HL-60 (cell line): Measurements from ENCODE around the gene GTF2H3.

ENCODE experiments used
- DNase-seq, 2 experiments: peaks; one replicate each; pipeline ENCODE4 v3.0.0-alpha.2; 2010 to 2020; ENCODE audit warnings: low read depth in 1 of 2, low spot score in 1 of 2
- H3K27ac ChIP-seq: fragments of 250-450 bp; sonication (Bioruptor Pico); replicated peaks from 2 replicates; pipeline ENCODE4 v1.5.1; 2020; ENCODE audit warnings: mild to moderate bottlenecking, moderate library complexity
- H3K27me3 ChIP-seq: fragments of 250-450 bp; sonication (Bioruptor Pico); 2 replicates; pipeline ENCODE4 v1.5.1; 2021; ENCODE audit warnings: mild to moderate bottlenecking, moderate library complexity; ENCODE audit not compliant: insufficient read depth, poor library complexity, severe bottlenecking
- H3K4me3 ChIP-seq: replicated peaks from 2 replicates; pipeline ENCODE4 v1.5.1; 2011; ENCODE audit warnings: mild to moderate bottlenecking, control low read depth, low read length; ENCODE audit not compliant: insufficient read depth
- GABPA ChIP-seq: IDR thresholded peaks from 2 replicates; pipeline ENCODE4 v1.6.1; 2012; ENCODE audit warnings: low read depth
- POLR2AphosphoS5 ChIP-seq: IDR thresholded peaks from 2 replicates; pipeline ENCODE4 v1.6.1; 2012; ENCODE audit warnings: low read depth
- SPI1 ChIP-seq: IDR thresholded peaks from 2 replicates; pipeline ENCODE4 v1.6.1; 2012; ENCODE audit warnings: low read depth, mild to moderate bottlenecking, borderline replicate concordance
- TF ChIP-seq, protein P1 (sequence below): IDR thresholded peaks from one replicate; pipeline ENCODE4 v1.5.1; 2011; ENCODE audit warnings: low read length, control low read depth, inconsistent platforms; ENCODE audit not compliant: insufficient read depth
- TF ChIP-seq, protein P2 (sequence below): IDR thresholded peaks from 2 replicates; pipeline ENCODE4 v1.6.1; 2012; ENCODE audit warnings: low read depth; ENCODE audit not compliant: insufficient replicate concordance

The GTF2H3 gene

DNA sequence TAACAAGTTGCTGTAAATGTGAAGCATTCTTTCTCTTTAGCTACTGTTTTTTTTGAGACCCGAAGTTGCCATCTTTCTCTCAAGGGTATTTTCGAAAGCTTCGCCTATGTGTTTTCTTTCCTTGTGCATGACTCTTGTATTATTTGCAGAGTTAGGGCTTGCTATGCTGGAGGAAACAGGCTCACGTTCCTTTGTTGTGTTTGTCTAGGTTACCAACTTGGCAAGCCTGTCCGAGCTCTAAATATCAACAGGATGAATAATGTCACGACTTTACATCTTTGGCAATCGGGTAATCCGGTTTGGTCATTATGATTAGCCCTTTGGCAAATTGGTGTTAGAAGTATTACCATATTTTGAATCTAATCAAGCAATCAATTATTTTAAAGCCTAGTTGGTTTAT is 62.6 kb downstream of the GTF2H3 start:
- H3K4me3 ChIP-seq, result no peak overlapping the region
- TF ChIP-seq, protein P1, sequence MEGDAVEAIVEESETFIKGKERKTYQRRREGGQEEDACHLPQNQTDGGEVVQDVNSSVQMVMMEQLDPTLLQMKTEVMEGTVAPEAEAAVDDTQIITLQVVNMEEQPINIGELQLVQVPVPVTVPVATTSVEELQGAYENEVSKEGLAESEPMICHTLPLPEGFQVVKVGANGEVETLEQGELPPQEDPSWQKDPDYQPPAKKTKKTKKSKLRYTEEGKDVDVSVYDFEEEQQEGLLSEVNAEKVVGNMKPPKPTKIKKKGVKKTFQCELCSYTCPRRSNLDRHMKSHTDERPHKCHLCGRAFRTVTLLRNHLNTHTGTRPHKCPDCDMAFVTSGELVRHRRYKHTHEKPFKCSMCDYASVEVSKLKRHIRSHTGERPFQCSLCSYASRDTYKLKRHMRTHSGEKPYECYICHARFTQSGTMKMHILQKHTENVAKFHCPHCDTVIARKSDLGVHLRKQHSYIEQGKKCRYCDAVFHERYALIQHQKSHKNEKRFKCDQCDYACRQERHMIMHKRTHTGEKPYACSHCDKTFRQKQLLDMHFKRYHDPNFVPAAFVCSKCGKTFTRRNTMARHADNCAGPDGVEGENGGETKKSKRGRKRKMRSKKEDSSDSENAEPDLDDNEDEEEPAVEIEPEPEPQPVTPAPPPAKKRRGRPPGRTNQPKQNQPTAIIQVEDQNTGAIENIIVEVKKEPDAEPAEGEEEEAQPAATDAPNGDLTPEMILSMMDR, result no peak
- TF ChIP-seq SPI1 (no peak), POLR2AphosphoS5 (no peak), GABPA (no peak)
- TF ChIP-seq, protein P2, sequence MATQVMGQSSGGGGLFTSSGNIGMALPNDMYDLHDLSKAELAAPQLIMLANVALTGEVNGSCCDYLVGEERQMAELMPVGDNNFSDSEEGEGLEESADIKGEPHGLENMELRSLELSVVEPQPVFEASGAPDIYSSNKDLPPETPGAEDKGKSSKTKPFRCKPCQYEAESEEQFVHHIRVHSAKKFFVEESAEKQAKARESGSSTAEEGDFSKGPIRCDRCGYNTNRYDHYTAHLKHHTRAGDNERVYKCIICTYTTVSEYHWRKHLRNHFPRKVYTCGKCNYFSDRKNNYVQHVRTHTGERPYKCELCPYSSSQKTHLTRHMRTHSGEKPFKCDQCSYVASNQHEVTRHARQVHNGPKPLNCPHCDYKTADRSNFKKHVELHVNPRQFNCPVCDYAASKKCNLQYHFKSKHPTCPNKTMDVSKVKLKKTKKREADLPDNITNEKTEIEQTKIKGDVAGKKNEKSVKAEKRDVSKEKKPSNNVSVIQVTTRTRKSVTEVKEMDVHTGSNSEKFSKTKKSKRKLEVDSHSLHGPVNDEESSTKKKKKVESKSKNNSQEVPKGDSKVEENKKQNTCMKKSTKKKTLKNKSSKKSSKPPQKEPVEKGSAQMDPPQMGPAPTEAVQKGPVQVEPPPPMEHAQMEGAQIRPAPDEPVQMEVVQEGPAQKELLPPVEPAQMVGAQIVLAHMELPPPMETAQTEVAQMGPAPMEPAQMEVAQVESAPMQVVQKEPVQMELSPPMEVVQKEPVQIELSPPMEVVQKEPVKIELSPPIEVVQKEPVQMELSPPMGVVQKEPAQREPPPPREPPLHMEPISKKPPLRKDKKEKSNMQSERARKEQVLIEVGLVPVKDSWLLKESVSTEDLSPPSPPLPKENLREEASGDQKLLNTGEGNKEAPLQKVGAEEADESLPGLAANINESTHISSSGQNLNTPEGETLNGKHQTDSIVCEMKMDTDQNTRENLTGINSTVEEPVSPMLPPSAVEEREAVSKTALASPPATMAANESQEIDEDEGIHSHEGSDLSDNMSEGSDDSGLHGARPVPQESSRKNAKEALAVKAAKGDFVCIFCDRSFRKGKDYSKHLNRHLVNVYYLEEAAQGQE, result no peak
- H3K27me3 ChIP-seq, result no peaks in the 10 kb centered on the region
- no peak for DNase-seq
- H3K27ac ChIP-seq, result no peak overlapping the region

DNA sequence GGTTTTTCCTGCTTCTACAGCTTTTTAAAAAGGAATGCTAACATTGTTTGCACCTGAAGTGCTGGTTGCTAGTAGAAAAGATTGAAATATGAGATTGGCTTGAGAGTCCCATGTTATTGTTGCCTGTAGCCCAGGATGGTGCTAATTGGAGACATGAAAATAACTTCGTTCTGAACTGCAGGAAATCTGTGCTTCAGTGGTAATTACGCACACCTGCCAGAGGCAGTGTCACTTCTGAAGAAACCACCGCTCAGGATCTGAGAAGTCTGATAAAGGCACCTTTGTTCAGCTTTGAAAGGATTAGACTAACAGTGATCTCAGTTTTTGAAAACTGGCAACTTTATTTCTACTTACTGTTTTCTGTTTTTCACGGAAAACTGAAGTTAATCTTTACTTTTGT is 63.0 kb downstream of the GTF2H3 start:
- Histone ChIP-seq H3K27me3 (no peaks in the 10 kb centered on the region), H3K4me3 (no peak overlapping the region), H3K27ac (no peak overlapping the region)
- no peak for DNase-seq
- TF ChIP-seq, protein P1, result no peak
- TF ChIP-seq GABPA, result no peak

DNA sequence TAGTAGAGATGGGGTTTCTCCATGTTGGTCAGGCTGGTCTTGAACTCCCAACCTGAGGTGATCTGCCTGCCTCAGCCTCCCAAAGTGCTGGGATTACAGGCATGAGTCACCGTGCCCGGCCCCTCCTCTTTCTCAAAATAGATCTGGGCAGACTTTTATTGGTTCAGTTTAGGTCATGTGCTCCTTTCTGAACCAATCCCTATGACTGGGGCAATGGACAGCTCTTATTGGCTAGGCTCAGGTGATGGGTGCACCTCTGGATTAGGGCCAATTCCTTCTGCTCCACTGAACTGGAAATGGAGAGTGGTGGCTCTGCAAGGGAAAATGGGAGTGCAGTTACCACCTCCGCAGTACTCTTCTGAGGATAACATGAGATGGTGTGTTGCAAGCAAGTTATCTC is 72.3 kb downstream of the GTF2H3 start:
- no peak overlapping the region for H3K4me3 ChIP-seq
- TF ChIP-seq, protein P2, result no peak
- TF ChIP-seq GABPA (no peak), POLR2AphosphoS5 (no peak), SPI1 (no peak)
- TF ChIP-seq, protein P1, result no peak
- no peak overlapping the region for H3K27ac ChIP-seq
- no peak for DNase-seq
- no peaks in the 10 kb centered on the region for H3K27me3 ChIP-seq

DNA sequence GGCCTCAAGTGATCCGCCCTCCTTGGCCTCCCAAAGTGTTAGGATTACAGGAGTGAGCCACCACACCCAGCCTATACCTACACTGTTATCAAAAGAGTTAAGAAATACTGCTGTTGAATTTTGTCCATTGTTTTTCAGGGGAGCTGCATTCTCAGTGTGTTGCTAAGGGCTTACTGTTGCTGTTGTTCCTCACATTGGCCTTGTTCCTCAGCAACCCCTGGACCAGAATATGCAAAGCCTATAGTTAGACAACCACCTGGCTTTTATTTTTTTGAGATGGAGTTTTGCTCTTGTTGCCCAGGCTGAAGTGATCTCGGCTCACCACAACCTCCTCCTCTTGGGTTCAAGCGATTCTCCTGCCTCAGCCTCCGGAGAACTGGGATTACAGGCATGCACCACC is 73.8 kb downstream of the GTF2H3 start:
- Histone ChIP-seq H3K27ac (no peak overlapping the region), H3K4me3 (no peak overlapping the region), H3K27me3 (no peaks in the 10 kb centered on the region)
- DNase-seq, result no peak
- TF ChIP-seq POLR2AphosphoS5, result no peak
- TF ChIP-seq, protein P2, result no peak
- TF ChIP-seq GABPA, result no peak
- TF ChIP-seq SPI1, result no peak
- TF ChIP-seq, protein P1, result no peak
